ENCODE measurements around the gene ZDHHC14.
"Not testable (repeated sequence)": the region's sequence is repeated elsewhere in the genome, so short reads cannot be mapped to it uniquely, and the experiment has no call there.

ZDHHC14 gene

DNA sequence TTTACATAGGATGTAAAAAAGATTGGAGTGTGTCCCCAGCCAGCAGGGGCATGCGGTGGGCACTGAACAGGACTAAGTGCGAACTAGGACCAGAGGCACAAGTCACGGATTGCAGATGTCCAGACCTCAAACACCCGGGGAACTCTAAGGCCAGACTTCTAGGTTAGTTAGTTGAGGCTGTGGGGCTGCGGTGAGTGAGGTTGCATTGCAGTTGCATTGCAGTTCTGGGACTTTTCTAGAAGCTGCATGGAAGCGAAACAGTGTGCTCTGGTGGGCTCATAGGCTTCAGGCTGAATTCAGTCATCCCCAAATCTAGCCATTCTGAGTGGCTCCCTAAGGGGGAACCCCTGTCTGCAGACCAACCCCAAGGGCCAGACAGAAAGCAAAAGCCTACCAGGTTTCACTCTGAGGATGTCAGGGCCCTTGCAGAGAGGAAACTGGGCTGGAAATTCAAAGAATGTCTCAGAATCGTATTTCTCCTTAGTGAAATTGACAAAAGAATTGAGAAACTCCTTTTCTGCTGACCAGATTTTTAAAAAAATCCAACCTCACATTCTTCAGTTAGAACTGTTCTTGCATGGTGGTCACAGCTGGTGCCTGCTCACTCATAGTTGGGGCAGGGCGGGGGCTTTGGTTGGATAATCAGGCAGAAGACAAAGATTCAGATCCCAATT lies 182.8 kb downstream of the ZDHHC14 start:
- no peak for DNase-seq (ENCODE audit: low read depth in 4 of 4, low spot score in 1 of 4)

- no peak for DNase-seq (ENCODE audit: low read depth in 4 of 4, low spot score in 1 of 4)
Measured at GRCh38 chr6:157568702-157569101, 187.7 kb downstream of the ZDHHC14 start.

- no peak for DNase-seq (ENCODE audit: low read depth in 4 of 4, low spot score in 1 of 4)
Measured at GRCh38 chr6:157569543-157569942, 188.6 kb downstream of the ZDHHC14 start.

DNA sequence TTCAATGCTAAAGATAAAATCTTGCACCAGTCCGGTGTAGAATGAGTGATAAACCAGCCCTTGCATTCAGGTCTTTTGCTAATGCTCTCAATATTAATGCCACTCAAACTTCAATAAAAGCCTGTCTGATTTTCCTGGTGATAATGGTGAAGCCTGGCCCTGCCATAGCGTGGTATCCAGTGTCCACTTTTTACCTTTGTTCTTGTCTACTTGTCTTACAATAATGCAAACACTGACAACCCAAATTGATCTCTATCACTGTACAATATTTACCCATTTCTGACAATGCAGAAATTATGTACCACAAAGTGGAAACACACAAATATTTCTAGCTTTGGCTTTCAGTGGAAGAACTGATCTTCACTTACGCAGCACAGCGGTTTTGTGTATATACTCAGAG lies 189.1 kb downstream of the ZDHHC14 start:
- no peak for DNase-seq (ENCODE audit: low read depth in 4 of 4, low spot score in 1 of 4)

DNA sequence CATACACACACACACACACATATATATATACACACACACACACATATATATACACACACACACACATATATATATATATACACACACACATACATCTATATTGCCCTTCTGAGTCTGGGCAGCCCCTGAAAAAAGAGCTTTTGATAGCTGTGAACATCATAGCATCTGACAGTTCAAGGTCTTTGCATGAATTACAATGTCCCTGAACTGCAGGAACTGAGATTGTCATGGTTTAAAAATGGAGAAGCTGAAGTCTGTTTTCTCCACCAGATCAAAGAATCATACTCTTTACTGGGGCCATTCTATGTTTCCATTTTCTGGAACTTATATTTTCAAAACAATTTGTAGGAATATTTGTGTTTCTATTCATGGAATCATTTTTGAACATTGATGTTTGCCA lies 189.8 kb downstream of the ZDHHC14 start:
- DNase-seq (ENCODE audit: low read depth in 4 of 4, low spot score in 1 of 4), result no peak

GRCh38 chr6:157571269-157571668 lies 190.3 kb downstream of the ZDHHC14 start:
- DNase-seq (ENCODE audit: low read depth in 4 of 4, low spot score in 1 of 4), result no peak

DNA sequence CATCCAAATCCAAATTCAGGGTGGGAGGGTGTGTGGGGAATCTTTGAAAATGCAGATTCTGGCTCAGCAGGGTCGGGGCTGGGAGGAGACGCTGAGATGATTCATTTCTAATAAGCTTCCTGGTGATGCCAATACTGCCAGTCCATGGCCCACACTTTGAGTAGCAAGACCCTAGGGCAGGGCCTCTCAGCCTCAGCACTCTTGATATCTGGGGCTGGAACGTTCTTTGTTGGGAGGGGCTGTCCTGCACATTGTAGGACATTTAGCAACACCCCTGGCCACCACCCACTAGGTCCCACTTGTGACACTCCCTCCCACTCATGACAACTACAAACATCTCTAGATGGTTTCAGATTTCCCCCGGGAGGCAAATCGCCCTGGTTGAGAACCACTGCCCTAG lies 191.0 kb downstream of the ZDHHC14 start:
- no peak for DNase-seq (ENCODE audit: low read depth in 4 of 4, low spot score in 1 of 4)

GRCh38 chr6:157574851-157575424 lies 193.9 kb downstream of the ZDHHC14 start:
- DNase-seq (ENCODE audit: low read depth in 4 of 4, low spot score in 1 of 4), result no peak

GRCh38 chr6:157575436-157576145 lies 194.6 kb downstream of the ZDHHC14 start:
- no peak for DNase-seq (ENCODE audit: low read depth in 4 of 4, low spot score in 1 of 4)

DNA sequence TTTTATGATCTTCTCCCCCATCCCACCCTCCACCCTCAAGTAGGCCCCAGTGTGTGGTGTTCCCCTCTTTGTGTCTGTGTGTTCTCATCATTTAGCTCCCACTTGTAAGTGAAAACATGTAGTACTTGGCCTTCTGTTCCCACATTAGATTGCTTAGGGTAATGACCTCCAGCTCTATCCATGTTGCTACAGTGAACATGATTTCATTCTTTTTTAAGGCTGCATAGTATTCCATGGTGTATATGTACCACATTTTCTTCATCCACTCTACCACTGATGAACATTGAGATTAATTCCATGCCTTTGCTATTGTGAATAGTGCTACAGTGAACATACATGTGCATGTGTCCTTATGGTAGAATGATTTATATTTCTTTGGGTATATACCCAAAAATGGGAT lies 196.0 kb downstream of the ZDHHC14 start:
- DNase-seq (ENCODE audit: low read depth in 4 of 4, low spot score in 1 of 4), result not testable (repeated sequence)

- not testable (repeated sequence) for DNase-seq (ENCODE audit: low read depth in 4 of 4, low spot score in 1 of 4)
Measured at GRCh38 chr6:157578527-157578926, 197.5 kb downstream of the ZDHHC14 start.

- DNase-seq (ENCODE audit: low read depth in 4 of 4, low spot score in 1 of 4), result no peak
Measured at GRCh38 chr6:157579467-157580031, 198.6 kb downstream of the ZDHHC14 start.

- no peak for DNase-seq (ENCODE audit: low read depth in 4 of 4, low spot score in 1 of 4)
Measured at GRCh38 chr6:157584036-157584435, 203.0 kb downstream of the ZDHHC14 start.

DNA sequence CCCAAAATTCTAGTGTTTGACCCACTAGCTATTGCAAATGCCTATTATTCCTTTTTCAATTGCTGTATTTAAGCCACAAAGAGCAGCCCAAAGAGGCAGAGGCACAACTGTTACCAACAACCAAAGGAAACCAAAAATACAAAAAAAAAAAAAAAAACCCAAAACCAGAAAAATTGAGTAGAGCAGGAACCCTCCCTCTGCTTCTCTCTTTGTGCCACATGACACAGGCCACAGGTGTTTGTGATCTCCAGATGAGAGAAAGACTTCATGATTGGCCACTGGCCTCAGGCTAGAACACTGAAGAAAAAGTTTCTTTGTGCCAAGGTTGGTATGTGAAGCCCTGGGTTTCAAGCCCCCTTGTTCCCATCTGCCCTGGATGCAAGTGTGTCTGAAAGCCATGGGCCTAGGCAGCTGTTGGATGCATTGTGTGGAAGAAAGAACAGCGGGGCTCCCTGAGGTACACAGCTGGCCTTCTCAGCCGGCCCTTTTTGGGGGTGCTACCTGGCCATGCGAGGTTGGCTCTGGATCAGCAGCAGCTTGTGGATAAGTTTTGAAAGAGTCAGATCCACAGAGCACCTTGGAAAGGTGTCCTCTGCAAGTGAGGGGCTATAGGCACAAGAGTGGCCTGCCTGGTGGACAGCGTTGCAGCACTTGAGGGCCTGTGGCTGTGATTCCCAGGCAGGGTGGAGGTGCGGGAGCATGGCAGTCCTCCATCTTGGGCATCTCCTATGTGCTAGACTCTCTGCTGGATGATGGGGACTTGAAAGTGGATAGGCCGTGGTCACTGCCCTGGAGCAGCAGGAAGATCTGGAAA lies 204.5 kb downstream of the ZDHHC14 start:
- no peak for DNase-seq (ENCODE audit: low read depth in 4 of 4, low spot score in 1 of 4)

DNA sequence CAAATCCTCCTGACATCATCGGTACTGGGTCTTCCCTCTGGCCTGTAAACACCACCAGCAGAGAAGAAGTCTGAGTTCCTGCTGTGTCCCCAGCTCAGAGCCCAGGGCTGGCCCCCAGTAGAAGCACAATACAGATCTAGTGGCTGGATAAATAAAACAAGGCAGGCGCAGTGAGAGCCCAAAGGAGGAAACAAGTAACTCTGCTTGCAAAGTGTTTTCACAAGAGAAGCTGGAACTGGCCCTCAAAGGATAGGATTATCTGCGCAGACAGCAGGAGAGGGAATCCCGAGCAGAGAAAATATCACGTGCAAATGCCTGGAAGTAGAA lies 205.1 kb downstream of the ZDHHC14 start:
- no peak for DNase-seq (ENCODE audit: low read depth in 4 of 4, low spot score in 1 of 4)

DNA sequence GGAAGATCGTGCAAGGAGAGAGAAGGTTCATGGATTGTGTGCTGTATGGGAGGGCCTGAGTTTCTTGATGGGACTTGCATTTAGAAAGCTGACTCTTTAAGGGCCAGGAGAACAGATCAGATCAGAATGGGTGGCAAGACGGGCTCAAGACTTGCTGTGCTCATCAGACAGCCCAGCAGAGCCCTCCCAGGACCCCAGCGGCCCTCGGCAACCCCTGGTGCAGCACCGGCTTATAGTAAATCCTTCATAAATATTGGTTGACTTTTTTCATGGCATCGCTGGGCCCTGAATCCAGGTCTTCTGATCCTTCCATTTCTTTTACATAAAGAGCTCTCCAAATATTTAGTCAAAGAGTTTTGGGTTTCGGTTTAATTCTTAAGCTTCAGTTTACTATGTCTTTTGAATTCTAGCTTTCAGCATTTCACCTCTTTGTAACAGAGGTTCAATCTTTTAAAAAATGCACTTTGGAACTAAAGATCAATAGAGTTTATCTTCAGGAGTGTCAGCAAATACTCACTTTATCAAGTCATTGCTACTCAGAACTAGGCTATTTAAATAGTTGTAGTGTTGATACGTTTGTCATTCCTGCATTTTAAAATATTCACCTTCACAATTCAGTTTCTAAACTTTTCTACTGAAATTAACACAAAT lies 205.6 kb downstream of the ZDHHC14 start:
- DNase-seq (ENCODE audit: low read depth in 4 of 4, low spot score in 1 of 4), result no peak

GRCh38 chr6:157587127-157587926 lies 206.3 kb downstream of the ZDHHC14 start:
- no peak for DNase-seq (ENCODE audit: low read depth in 4 of 4, low spot score in 1 of 4)

GRCh38 chr6:157590654-157591053 lies 209.7 kb downstream of the ZDHHC14 start:
- not testable (repeated sequence) for DNase-seq (ENCODE audit: low read depth in 4 of 4, low spot score in 1 of 4)

DNA sequence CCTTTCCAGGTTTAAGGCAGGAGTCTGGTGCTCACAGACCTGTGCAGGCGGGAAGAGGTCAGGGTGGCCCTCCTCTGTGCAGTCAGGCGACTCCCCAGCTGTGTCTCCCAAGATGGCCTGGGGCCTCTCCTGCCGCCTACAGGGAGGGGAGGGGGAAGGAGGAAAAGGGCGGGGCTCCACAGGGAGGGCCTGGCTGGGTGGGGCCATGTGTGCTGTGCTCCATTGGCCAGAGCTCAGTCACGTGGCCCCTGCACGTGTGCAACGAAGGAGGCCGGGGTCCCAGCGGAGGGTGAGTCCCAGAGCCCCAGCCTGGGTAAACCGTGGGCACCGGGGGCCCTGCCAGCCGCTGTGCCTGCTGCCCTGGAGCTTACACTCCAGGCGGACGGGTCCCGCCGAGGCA lies 211.6 kb downstream of the ZDHHC14 start:
- no peak for DNase-seq (ENCODE audit: low read depth in 4 of 4, low spot score in 1 of 4)

DNA sequence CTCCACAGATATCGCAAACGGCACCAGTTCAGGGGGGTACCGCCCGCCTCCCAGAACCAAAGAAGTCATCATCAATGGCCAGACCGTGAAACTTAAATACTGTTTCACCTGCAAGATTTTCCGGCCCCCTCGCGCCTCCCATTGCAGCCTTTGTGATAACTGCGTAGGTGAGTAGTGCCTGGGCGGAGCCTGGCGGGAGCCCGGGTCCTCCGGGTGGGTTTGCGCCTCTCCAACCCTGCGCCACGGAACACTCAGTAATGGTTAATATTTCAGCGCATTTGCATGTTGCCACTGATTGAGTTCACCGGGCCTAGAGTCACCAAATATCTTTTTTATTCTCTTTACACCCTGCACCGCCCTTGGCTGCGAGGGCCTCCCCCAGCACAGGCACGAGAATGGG lies 212.0 kb downstream of the ZDHHC14 start:
- DNase-seq (ENCODE audit: low read depth in 4 of 4, low spot score in 1 of 4), result no peak

Measured in stimulated activated CD4-positive, alpha-beta T cell treated with anti-CD3 and anti-CD28 coated beads, Interleukin-1b, Interleukin-23, amount 100 ng/mL, for 24 hours (primary cell).